ENCODE data around the gene TMEM94.

GRCh38 chr17:75500419-75501216 lies 44.2 kb downstream of the TMEM94 start:
- TF ChIP-seq CTCF (IDR thresholded peaks at IDR 0.05) (no peak), POLR2A (IDR thresholded peaks at IDR 0.05) (no peak)
